Transverse colon (tissue), 4 donors: ENCODE data around the gene CHMP5.

ENCODE experiments used
- CTCF ChIP-seq, 5 experiments: fragments of 200-600 bp in 3 of 5; fragments of 450-650 bp in 2 of 5; sonication (generic) in 3 of 5; IDR thresholded peaks; 1 replicate in 2 of 5; 2 replicates in 3 of 5; pipeline ENCODE4 v1.5.1; 2016 to 2017; ENCODE audit warnings: antibody characterized with exemption in 5 of 5, inconsistent platforms in 3 of 5, mild to moderate bottlenecking in 2 of 5, moderate library complexity in 1 of 5
- POLR2A ChIP-seq: fragments of 450-650 bp; IDR thresholded peaks from one replicate; pipeline ENCODE4 v1.6.1; 2016; ENCODE audit warnings: antibody characterized with exemption, mild to moderate bottlenecking, moderate library complexity
- POLR2AphosphoS5 ChIP-seq, 3 donors: sonication (generic); formaldehyde crosslinking; IDR thresholded peaks; one replicate each; pipeline ENCODE4 v1.6.1; 2016; ENCODE audit warnings: antibody characterized with exemption in 3 of 3

- TF ChIP-seq POLR2A (no peak), CTCF (IDR thresholded peaks at IDR 0.05) (no peak), POLR2AphosphoS5 (IDR thresholded peaks at IDR 0.05) (no peak)
These were observed 2.4 kb downstream of the CHMP5 start for GRCh38 chr9:33267151-33267767.
